ENCODE data around the gene ATP23. TPM values are rescaled to one million over a fixed set of nuclear protein-coding genes. Genes with fewer than 3 reads are reported as not detected.

ATP23 gene
- polyA plus RNA-seq, 1 of the 3 experiments (the other 2 are of a cell fraction): 6.4 TPM

DNA sequence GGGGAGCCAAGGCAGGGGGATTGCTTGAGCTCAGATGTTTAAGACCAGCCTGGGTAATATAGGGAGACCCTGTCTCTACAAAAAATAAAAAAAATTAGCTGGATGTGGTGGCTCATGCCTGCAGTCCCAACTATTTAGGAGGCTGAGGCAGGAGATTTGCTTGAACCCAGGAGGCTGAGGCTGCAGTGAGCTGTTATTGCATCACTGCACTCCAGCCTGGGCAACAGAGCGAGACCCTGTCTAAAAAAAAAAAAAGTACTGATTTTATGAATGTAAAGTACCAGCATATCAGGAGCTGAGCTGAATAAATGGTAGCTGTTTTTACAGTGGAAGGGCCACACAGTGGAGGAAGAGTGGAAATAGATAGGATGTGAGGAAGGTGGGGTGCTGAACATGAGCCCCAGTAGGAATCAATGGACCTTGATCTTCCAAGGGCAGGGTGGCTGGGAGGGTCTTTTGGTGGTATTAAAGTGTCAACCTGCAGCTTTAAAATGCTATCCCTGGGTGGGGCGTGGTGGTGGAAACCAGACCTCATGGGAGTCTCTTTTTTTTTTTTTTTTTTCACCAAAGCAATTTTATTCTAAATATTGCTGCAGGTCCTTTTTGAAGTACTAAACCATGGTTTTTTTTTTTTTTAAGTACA lies 2.2 kb downstream of the ATP23 start:
- H3K27me3 ChIP-seq (ENCODE audit: insufficient read depth): no peaks in the 10 kb centered on the region
- TF ChIP-seq, protein P1, sequence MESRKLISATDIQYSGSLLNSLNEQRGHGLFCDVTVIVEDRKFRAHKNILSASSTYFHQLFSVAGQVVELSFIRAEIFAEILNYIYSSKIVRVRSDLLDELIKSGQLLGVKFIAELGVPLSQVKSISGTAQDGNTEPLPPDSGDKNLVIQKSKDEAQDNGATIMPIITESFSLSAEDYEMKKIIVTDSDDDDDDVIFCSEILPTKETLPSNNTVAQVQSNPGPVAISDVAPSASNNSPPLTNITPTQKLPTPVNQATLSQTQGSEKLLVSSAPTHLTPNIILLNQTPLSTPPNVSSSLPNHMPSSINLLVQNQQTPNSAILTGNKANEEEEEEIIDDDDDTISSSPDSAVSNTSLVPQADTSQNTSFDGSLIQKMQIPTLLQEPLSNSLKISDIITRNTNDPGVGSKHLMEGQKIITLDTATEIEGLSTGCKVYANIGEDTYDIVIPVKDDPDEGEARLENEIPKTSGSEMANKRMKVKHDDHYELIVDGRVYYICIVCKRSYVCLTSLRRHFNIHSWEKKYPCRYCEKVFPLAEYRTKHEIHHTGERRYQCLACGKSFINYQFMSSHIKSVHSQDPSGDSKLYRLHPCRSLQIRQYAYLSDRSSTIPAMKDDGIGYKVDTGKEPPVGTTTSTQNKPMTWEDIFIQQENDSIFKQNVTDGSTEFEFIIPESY (IDR thresholded peaks at IDR 0.05; ENCODE audit: borderline replicate concordance, low read depth): no peak
- TF ChIP-seq FOSL2 (IDR thresholded peaks at IDR 0.05; ENCODE audit: borderline replicate concordance, low read depth): no peak
- no peaks in the 10 kb centered on the region for H3K9me3 ChIP-seq
- H3K79me2 ChIP-seq (ENCODE audit: insufficient read depth): no peaks in the 10 kb centered on the region
- no peak overlapping the region for H3K4me3 ChIP-seq (ENCODE audit: low read depth in 2 of 2, low read length in 1 of 2)
- no peaks in the 10 kb centered on the region for H3K36me3 ChIP-seq (replicated peaks in 1 of 2; ENCODE audit: control insufficient read depth in 1 of 2, insufficient read depth in 2 of 2, low read length in 1 of 2)
- POLR2A ChIA-PET: no interaction called here
- H3K9me2 ChIP-seq: no peaks in the 10 kb centered on the region
- no peak overlapping the region for H2AFZ ChIP-seq (ENCODE audit: low read depth)
- no peaks in the 10 kb centered on the region for H4K20me1 ChIP-seq (ENCODE audit: insufficient read depth)
- CTCF ChIA-PET: interaction anchor here (0.7 kb wide), 1 partner anchor 117 kb away, joined by 3 read pairs; no protein-coding TSS in a partner anchor
- WGBS (ENCODE audit: low lambda C conversion rate): 100% methylated on average over 2 of the region's 2 CpGs
- H3K4me1 ChIP-seq (ENCODE audit: control insufficient read depth in 1 of 2, insufficient read depth in 2 of 2, low read depth in 1 of 2, low read length in 1 of 2): peaks cover 0 to 8% of the 10 kb centered on the region in 2 experiments; a peak in 1 of 4 replicates
- no peak overlapping the region for H3K4me2 ChIP-seq
- DNase-seq: no peak
- no peak overlapping the region for H3K9ac ChIP-seq
- no peaks in the 10 kb centered on the region for H3F3A ChIP-seq (replicated peaks; ENCODE audit: insufficient read depth)
- H3K27ac ChIP-seq (ENCODE audit: low read depth in 2 of 2, low read length in 1 of 2): no peak overlapping the region

DNA sequence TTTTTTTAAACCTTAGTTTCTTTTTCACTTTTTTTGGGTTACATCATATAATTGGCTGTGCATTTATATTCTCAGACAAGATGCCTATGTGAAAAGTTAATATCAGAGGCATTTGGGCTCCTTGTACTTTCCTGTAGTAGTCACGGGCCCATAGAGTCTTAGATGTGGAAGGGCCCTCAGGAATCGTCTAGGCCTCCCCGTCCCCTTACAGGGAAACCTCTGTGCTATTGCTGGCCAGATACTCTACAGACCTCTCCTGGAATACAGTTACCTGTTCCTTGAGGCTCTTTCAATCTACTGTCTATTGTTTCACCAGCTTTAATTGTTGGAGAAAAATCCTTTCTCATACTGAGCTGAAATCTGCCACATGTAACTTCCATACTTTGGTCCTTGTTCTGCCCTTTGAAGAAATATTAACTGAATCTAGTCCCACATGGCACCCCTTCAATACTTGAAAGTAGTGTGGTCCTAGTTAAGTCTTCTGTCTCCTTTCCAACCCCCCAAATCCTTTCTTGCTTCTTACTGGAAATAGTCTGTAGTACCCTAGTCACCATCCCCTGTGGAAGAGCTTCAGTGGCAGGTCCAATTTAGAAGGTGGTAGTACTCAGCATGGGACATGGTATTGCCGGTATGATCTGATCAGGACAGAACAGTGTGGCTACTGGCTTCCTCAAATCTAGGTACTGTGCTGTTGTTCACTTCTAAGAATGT lies 3.1 kb downstream of the ATP23 start:
- Histone ChIP-seq H3K36me3 (replicated peaks in 1 of 2; ENCODE audit: control insufficient read depth in 1 of 2, insufficient read depth in 2 of 2, low read length in 1 of 2) (no peaks in the 10 kb centered on the region), H3K27me3 (ENCODE audit: insufficient read depth) (no peaks in the 10 kb centered on the region), H3K79me2 (ENCODE audit: insufficient read depth) (no peaks in the 10 kb centered on the region), H3K27ac (ENCODE audit: low read depth in 2 of 2, low read length in 1 of 2) (no peak overlapping the region), H3K9me2 (no peaks in the 10 kb centered on the region), H3F3A (replicated peaks; ENCODE audit: insufficient read depth) (no peaks in the 10 kb centered on the region), H3K9ac (no peak overlapping the region), H4K20me1 (ENCODE audit: insufficient read depth) (no peaks in the 10 kb centered on the region), H3K4me3 (ENCODE audit: low read depth in 2 of 2, low read length in 1 of 2) (no peak overlapping the region), H3K4me2 (no peak overlapping the region), H3K9me3 (no peaks in the 10 kb centered on the region), H3K4me1 (ENCODE audit: control insufficient read depth in 1 of 2, insufficient read depth in 2 of 2, low read depth in 1 of 2, low read length in 1 of 2) (peaks cover 0 to 8% of the 10 kb centered on the region in 2 experiments; a peak in 1 of 4 replicates), H2AFZ (ENCODE audit: low read depth) (no peak overlapping the region)
- ChIA-PET POLR2A (no interaction called here), CTCF (no interaction called here)
- TF ChIP-seq GABPA (IDR thresholded peaks at IDR 0.05; ENCODE audit: low read depth) (no peak), MXI1 (IDR thresholded peaks at IDR 0.05; ENCODE audit: low read depth, low read length) (no peak), YY1 (IDR thresholded peaks at IDR 0.05; ENCODE audit: low read depth) (no peak)
- TF ChIP-seq, protein P2, sequence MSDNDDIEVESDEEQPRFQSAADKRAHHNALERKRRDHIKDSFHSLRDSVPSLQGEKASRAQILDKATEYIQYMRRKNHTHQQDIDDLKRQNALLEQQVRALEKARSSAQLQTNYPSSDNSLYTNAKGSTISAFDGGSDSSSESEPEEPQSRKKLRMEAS (IDR thresholded peaks at IDR 0.05; ENCODE audit: low read depth): no peak
- TF ChIP-seq, protein P1 (IDR thresholded peaks at IDR 0.05; ENCODE audit: borderline replicate concordance, low read depth): no peak
- TF ChIP-seq, protein P3, sequence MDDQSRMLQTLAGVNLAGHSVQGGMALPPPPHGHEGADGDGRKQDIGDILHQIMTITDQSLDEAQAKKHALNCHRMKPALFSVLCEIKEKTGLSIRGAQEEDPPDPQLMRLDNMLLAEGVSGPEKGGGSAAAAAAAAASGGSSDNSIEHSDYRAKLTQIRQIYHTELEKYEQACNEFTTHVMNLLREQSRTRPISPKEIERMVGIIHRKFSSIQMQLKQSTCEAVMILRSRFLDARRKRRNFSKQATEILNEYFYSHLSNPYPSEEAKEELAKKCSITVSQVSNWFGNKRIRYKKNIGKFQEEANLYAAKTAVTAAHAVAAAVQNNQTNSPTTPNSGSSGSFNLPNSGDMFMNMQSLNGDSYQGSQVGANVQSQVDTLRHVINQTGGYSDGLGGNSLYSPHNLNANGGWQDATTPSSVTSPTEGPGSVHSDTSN (IDR thresholded peaks at IDR 0.05): no peak
- TF ChIP-seq, protein P4, sequence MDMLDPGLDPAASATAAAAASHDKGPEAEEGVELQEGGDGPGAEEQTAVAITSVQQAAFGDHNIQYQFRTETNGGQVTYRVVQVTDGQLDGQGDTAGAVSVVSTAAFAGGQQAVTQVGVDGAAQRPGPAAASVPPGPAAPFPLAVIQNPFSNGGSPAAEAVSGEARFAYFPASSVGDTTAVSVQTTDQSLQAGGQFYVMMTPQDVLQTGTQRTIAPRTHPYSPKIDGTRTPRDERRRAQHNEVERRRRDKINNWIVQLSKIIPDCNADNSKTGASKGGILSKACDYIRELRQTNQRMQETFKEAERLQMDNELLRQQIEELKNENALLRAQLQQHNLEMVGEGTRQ (IDR thresholded peaks at IDR 0.05; ENCODE audit: borderline replicate concordance, low read depth, low read length): no peak
- 97% methylated on average over 4 of the region's 4 CpGs for WGBS (ENCODE audit: low lambda C conversion rate)
- DNase-seq: no peak
